ENCODE measurements around the gene SGK1. TPM values are rescaled to one million over a fixed set of nuclear protein-coding genes. Genes with fewer than 3 reads are reported as not detected.

Gene SGK1
- total RNA-seq, 1 experiment from 2014 or later = 42.6 TPM

GRCh38 chr6:134233180-134233955 lies 84.5 kb downstream of the SGK1 start:
- intact Hi-C loops (cut with micrococcal nuclease; ENCODE audit: unreplicated experiment) = no loop called here
- Histone ChIP-seq H3K27me3 (replicated peaks; ENCODE audit: control insufficient read depth, insufficient read depth, low read length) (no peaks in the 10 kb centered on the region), H3K36me3 (ENCODE audit: control insufficient read depth, insufficient read depth, low read length) (no peaks in the 10 kb centered on the region), H3K4me1 (no peaks in the 10 kb centered on the region), H3K9me3 (no peaks in the 10 kb centered on the region), H3K4me3 (ENCODE audit: low read depth, low read length) (no peak overlapping the region)
- no peak for TF ChIP-seq CTCF (IDR thresholded peaks at IDR 0.05; ENCODE audit: insufficient read depth in 1 of 2, low read depth in 1 of 2, low read length in 1 of 2, severe bottlenecking in 1 of 2, unreplicated experiment in 1 of 2)
- no peaks in the 10 kb centered on the region for H3K36me3 Mint-ChIP-seq (ENCODE audit: insufficient read depth, unreplicated experiment)
- no peaks in the 10 kb centered on the region for H3K4me1 Mint-ChIP-seq (ENCODE audit: low read depth, unreplicated experiment)
- no peak overlapping the region for H3K4me3 Mint-ChIP-seq (ENCODE audit: unreplicated experiment)
- BruUV-seq (replicated peaks) = no TSS peak
- POLR2A ChIA-PET = no interaction called here
- H3K9me3 Mint-ChIP-seq (ENCODE audit: unreplicated experiment) = no peaks in the 10 kb centered on the region
- H3K27me3 Mint-ChIP-seq (ENCODE audit: insufficient read depth, unreplicated experiment) = no peaks in the 10 kb centered on the region
- no peak overlapping the region for H3K27ac Mint-ChIP-seq (ENCODE audit: unreplicated experiment)
- CTCF ChIA-PET = no interaction called here
- DNase-seq = no peak

- Histone ChIP-seq H3K27me3 (replicated peaks; ENCODE audit: control insufficient read depth, insufficient read depth, low read length) (no peaks in the 10 kb centered on the region), H3K4me3 (ENCODE audit: low read depth, low read length) (no peak overlapping the region), H3K36me3 (ENCODE audit: control insufficient read depth, insufficient read depth, low read length) (no peaks in the 10 kb centered on the region), H3K9me3 (no peaks in the 10 kb centered on the region), H3K4me1 (no peaks in the 10 kb centered on the region)
- Mint-ChIP-seq H3K27ac (ENCODE audit: unreplicated experiment) (no peak overlapping the region), H3K36me3 (ENCODE audit: insufficient read depth, unreplicated experiment) (no peaks in the 10 kb centered on the region), H3K9me3 (ENCODE audit: unreplicated experiment) (no peaks in the 10 kb centered on the region), H3K4me1 (ENCODE audit: low read depth, unreplicated experiment) (no peaks in the 10 kb centered on the region), H3K4me3 (ENCODE audit: unreplicated experiment) (no peak overlapping the region), H3K27me3 (ENCODE audit: insufficient read depth, unreplicated experiment) (no peaks in the 10 kb centered on the region)
- ChIA-PET CTCF (no interaction called here), POLR2A (no interaction called here)
- intact Hi-C loops (cut with micrococcal nuclease; ENCODE audit: unreplicated experiment) = no loop called here
- DNase-seq = no peak
- no peak for TF ChIP-seq CTCF (IDR thresholded peaks at IDR 0.05; ENCODE audit: insufficient read depth in 1 of 2, low read depth in 1 of 2, low read length in 1 of 2, severe bottlenecking in 1 of 2, unreplicated experiment in 1 of 2)
- BruUV-seq (replicated peaks) = no TSS peak
These were observed 87.0 kb downstream of the SGK1 start for GRCh38 chr6:134230940-134231339.

- no peaks in the 10 kb centered on the region for H3K9me3 ChIP-seq
- POLR2A ChIA-PET = no interaction called here
- no peak for DNase-seq
- no peak overlapping the region for H3K4me3 ChIP-seq (ENCODE audit: low read depth, low read length)
- no peaks in the 10 kb centered on the region for H3K27me3 ChIP-seq (replicated peaks; ENCODE audit: control insufficient read depth, insufficient read depth, low read length)
- CTCF ChIA-PET = no interaction called here
- Mint-ChIP-seq H3K27ac (ENCODE audit: unreplicated experiment) (no peak overlapping the region), H3K36me3 (ENCODE audit: insufficient read depth, unreplicated experiment) (no peaks in the 10 kb centered on the region), H3K4me1 (ENCODE audit: low read depth, unreplicated experiment) (no peaks in the 10 kb centered on the region), H3K4me3 (ENCODE audit: unreplicated experiment) (no peak overlapping the region), H3K9me3 (ENCODE audit: unreplicated experiment) (no peaks in the 10 kb centered on the region), H3K27me3 (ENCODE audit: insufficient read depth, unreplicated experiment) (no peaks in the 10 kb centered on the region)
- BruUV-seq (replicated peaks) = no TSS peak
- intact Hi-C loops (cut with micrococcal nuclease; ENCODE audit: unreplicated experiment) = no loop called here
- no peak for TF ChIP-seq CTCF (IDR thresholded peaks at IDR 0.05; ENCODE audit: insufficient read depth in 1 of 2, low read depth in 1 of 2, low read length in 1 of 2, severe bottlenecking in 1 of 2, unreplicated experiment in 1 of 2)
- H3K36me3 ChIP-seq (ENCODE audit: control insufficient read depth, insufficient read depth, low read length) = no peaks in the 10 kb centered on the region
- H3K4me1 ChIP-seq = no peaks in the 10 kb centered on the region
These were observed 87.7 kb downstream of the SGK1 start for GRCh38 chr6:134230087-134230700.

Measured in Caco-2 (cell line).